IMR-90 (cell line): ENCODE measurements around the gene AKAP8L. TPM values are rescaled to one million over a fixed set of nuclear protein-coding genes. Genes with fewer than 3 reads are reported as not detected.

Experiments used
- ATAC-seq: fragments of 200-7000 bp; cut with Tn5 transposase; 2 replicates; pipeline ENCODE4 v1.9.1; 2020; ENCODE audit warnings: low read depth, mild to moderate bottlenecking, moderate library complexity
- BruUV-seq: library from RNA; stranded (reverse); fragments of 400-500 nt; replicated peaks from 2 replicates; lab custom pipeline; 2021; lab: Mats Ljungman, UMichigan
- CTCF ChIA-PET: fragments of 300-600 bp; formaldehyde crosslinking; extraction: SDS; loops from one replicate; lab custom pipeline; 2021; ENCODE audit warnings: antibody characterized with exemption; lab: Yijun Ruan, JAX
- POLR2A ChIA-PET: fragments of 300-600 bp; sonication (Branson Sonifier 250); formaldehyde crosslinking; loops from one replicate; lab custom pipeline; 2022; ENCODE audit warnings: antibody characterized with exemption; ENCODE audit not compliant: unreplicated experiment; lab: Charles Lee
- DNase-seq: peaks from one replicate; pipeline ENCODE4 v3.0.0; 2013
- H2AFZ ChIP-seq: replicated peaks from 2 replicates; pipeline ENCODE3; 2013; ENCODE audit warnings: low read length, mild to moderate bottlenecking; ENCODE audit not compliant: poor library complexity
- H2AK5ac ChIP-seq: 2 replicates; pipeline ENCODE4 v1.6.1; 2013; ENCODE audit warnings: low read depth, low read length, inconsistent platforms
- H2AK9ac ChIP-seq: replicated peaks from 2 replicates; pipeline ENCODE3; 2013; ENCODE audit warnings: mild to moderate bottlenecking, low read depth, low read length, moderate library complexity; ENCODE audit not compliant: poor library complexity
- H2BK120ac ChIP-seq: 2 replicates; pipeline ENCODE4 v1.6.1; 2013; ENCODE audit warnings: low read depth, low read length, inconsistent platforms
- H2BK15ac ChIP-seq: 3 replicates; pipeline ENCODE4 v1.6.1; 2013; ENCODE audit warnings: low read depth, low read length, inconsistent platforms
- H2BK20ac ChIP-seq: 2 replicates; pipeline ENCODE4 v1.6.1; 2013; ENCODE audit warnings: low read depth, mild to moderate bottlenecking, inconsistent platforms, low read length, moderate library complexity
- H2BK5ac ChIP-seq: 2 replicates; pipeline ENCODE4 v1.6.1; 2013; ENCODE audit warnings: mild to moderate bottlenecking, low read depth, low read length, inconsistent platforms; ENCODE audit not compliant: poor library complexity, severe bottlenecking
- H3K14ac ChIP-seq: replicated peaks from 2 replicates; pipeline ENCODE4 v1.6.1; 2013; ENCODE audit warnings: low read depth, low read length, inconsistent platforms
- H3K18ac ChIP-seq: 2 replicates; pipeline ENCODE4 v1.6.1; 2013; ENCODE audit warnings: low read depth, low read length, control low read depth
- H3K23ac ChIP-seq: 2 replicates; pipeline ENCODE4 v1.6.1; 2013; ENCODE audit warnings: low read depth, low read length, inconsistent platforms
- H3K27ac ChIP-seq: 2 replicates; pipeline ENCODE4 v1.5.1; 2013; ENCODE audit warnings: mild to moderate bottlenecking, control low read depth, low read length; ENCODE audit not compliant: insufficient read depth
- H3K27me3 ChIP-seq: 2 replicates; pipeline ENCODE4 v1.6.1; 2013; ENCODE audit warnings: low read length; ENCODE audit not compliant: control insufficient read depth, insufficient read depth
- H3K36me3 ChIP-seq: 2 replicates; pipeline ENCODE4 v1.6.1; 2013; ENCODE audit warnings: low read length, mixed read lengths; ENCODE audit not compliant: control insufficient read depth, insufficient read depth
- H3K4ac ChIP-seq: 2 replicates; pipeline ENCODE4 v1.6.1; 2013; ENCODE audit warnings: low read depth, low read length, inconsistent platforms
- H3K4me1 ChIP-seq: 2 replicates; pipeline ENCODE4 v1.6.1; 2013; ENCODE audit warnings: low read length, mixed read lengths; ENCODE audit not compliant: control insufficient read depth, insufficient read depth
- H3K4me2 ChIP-seq: 2 replicates; pipeline ENCODE4 v1.6.1; 2013; ENCODE audit warnings: low read depth, mild to moderate bottlenecking, control low read depth, low read length, moderate library complexity
- H3K4me3 ChIP-seq: 2 replicates; pipeline ENCODE4 v1.5.1; 2013; ENCODE audit warnings: low read depth, mild to moderate bottlenecking, control low read depth, low read length, moderate library complexity; ENCODE audit not compliant: insufficient read depth
- H3K56ac ChIP-seq: 2 replicates; pipeline ENCODE4 v1.6.1; 2013; ENCODE audit warnings: low read length, inconsistent platforms; ENCODE audit not compliant: insufficient read depth; ENCODE audit errors: extremely low read depth
- H3K79me1 ChIP-seq, 2 experiments: 2 replicates each; pipeline ENCODE4 v1.6.1; 2013; ENCODE audit warnings: low read length in 2 of 2, inconsistent platforms in 1 of 2, low read depth in 1 of 2
- H3K9ac ChIP-seq: 2 replicates; pipeline ENCODE4 v1.6.1; 2013; ENCODE audit warnings: low read depth, low read length, control low read depth
- H3K9me1 ChIP-seq: 2 replicates; pipeline ENCODE4 v1.6.1; 2013; ENCODE audit warnings: low read length, inconsistent platforms; ENCODE audit not compliant: insufficient read depth
- H3K9me3 ChIP-seq: 2 replicates; pipeline ENCODE4 v1.6.1; 2013; ENCODE audit warnings: low read length; ENCODE audit not compliant: control insufficient read depth, insufficient read depth
- H4K20me1 ChIP-seq: 2 replicates; pipeline ENCODE4 v1.6.1; 2013; ENCODE audit warnings: low read length, inconsistent platforms; ENCODE audit not compliant: insufficient read depth
- H4K5ac ChIP-seq: 2 replicates; pipeline ENCODE4 v1.6.1; 2013; ENCODE audit warnings: mild to moderate bottlenecking, low read depth, low read length, control low read depth
- H4K8ac ChIP-seq, 2 experiments: 2 replicates each; pipeline ENCODE4 v1.6.1; 2013; ENCODE audit warnings: low read depth in 2 of 2, low read length in 2 of 2, control low read depth in 1 of 2, inconsistent platforms in 1 of 2
- H4K91ac ChIP-seq: 2 replicates; pipeline ENCODE4 v1.6.1; 2013; ENCODE audit warnings: low read depth, low read length, inconsistent platforms; ENCODE audit not compliant: insufficient read depth
- CEBPB ChIP-seq: IDR thresholded peaks from 2 replicates; pipeline ENCODE4 v1.6.1; 2012; ENCODE audit warnings: low read depth, low read length, improper control_type of control experiment
- CHD1 ChIP-seq: IDR thresholded peaks from 2 replicates; pipeline ENCODE4 v1.6.1; 2012; ENCODE audit warnings: low read depth, low read length, improper control_type of control experiment
- FOS ChIP-seq: fragments of 150-350 bp; IDR thresholded peaks from 2 replicates; pipeline ENCODE4 v1.6.1; 2016; ENCODE audit warnings: low read depth, low read length
- MAZ ChIP-seq: IDR thresholded peaks from 2 replicates; pipeline ENCODE4 v1.6.1; 2012; ENCODE audit warnings: low read depth, mild to moderate bottlenecking, low read length, improper control_type of control experiment, moderate library complexity, borderline replicate concordance
- MXI1 ChIP-seq: IDR thresholded peaks from 2 replicates; pipeline ENCODE4 v1.6.1; 2012; ENCODE audit warnings: low read depth, mild to moderate bottlenecking, low read length, moderate library complexity, borderline replicate concordance
- NFE2L2 ChIP-seq: fragments of 150-350 bp; IDR thresholded peaks from 2 replicates; pipeline ENCODE4 v1.6.1; 2016; ENCODE audit warnings: low read depth, mild to moderate bottlenecking, low read length
- POLR2A ChIP-seq: IDR thresholded peaks from 2 replicates; pipeline ENCODE4 v1.6.1; 2012; ENCODE audit warnings: mild to moderate bottlenecking, low read depth, low read length
- RAD21 ChIP-seq: IDR thresholded peaks from 2 replicates; pipeline ENCODE4 v1.6.1; 2012; ENCODE audit warnings: low read length, improper control_type of control experiment
- RCOR1 ChIP-seq: IDR thresholded peaks from 2 replicates; pipeline ENCODE4 v1.6.1; 2012; ENCODE audit warnings: mild to moderate bottlenecking, low read length, improper control_type of control experiment; ENCODE audit not compliant: insufficient replicate concordance
- SMC3 ChIP-seq: fragments of 150-350 bp; IDR thresholded peaks from 2 replicates; pipeline ENCODE4 v1.6.1; 2016; ENCODE audit warnings: low read depth, mild to moderate bottlenecking, antibody characterized with exemption, low read length, moderate library complexity
- WGBS, 2 experiments: methylation state at CpG; one replicate each; pipeline versions ENCODE4 v1.1.5 to v1.1.7; 2013; ENCODE audit warnings: missing lambda C conversion rate in 2 of 2; ENCODE audit not compliant: insufficient read length in 1 of 2; ENCODE audit errors: extremely low coverage in 2 of 2; 5-methylcytosine and 5-hydroxymethylcytosine counted together
- dilution Hi-C: fragments of 300-500 bp; cut with HindIII; formaldehyde crosslinking; loops from one replicate; pipeline ENCODE4 v1.14.3; 2018; ENCODE audit warnings: low sequenced_read_pairs; ENCODE audit not compliant: unreplicated experiment
- in situ Hi-C: fragments of 300-500 bp; cut with MboI; formaldehyde crosslinking; loops from 3 replicates; pipeline ENCODE4 v1.14.3; 2019; ENCODE audit warnings: low sequenced_read_pairs, inconsistent platforms, mixed read lengths
- intact Hi-C: fragments of 100-400 bp; cut with micrococcal nuclease; formaldehyde crosslinking; loops from 2 replicates; pipeline ENCODE4 v1.10.0; 2022
- polyA plus RNA-seq, 3 experiments: library from polyadenylated mRNA; depleted of rRNA; stranded (reverse); fragments of >200 nt; gene quantifications; 2 replicates each; pipeline ENCODE4 v1.2.3, GENCODE V29; 2012; ENCODE audit warnings: low replicate concordance in 1 of 3
- total RNA-seq: library from RNA; depleted of rRNA; stranded (reverse); fragments of >200 nt; gene quantifications from 2 replicates; pipeline ENCODE4 v1.2.3, GENCODE V29; 2012
- TF ChIP-seq, protein P1 (sequence below): fragments of 150-350 bp; IDR thresholded peaks from 2 replicates; pipeline ENCODE4 v1.6.1; 2016; ENCODE audit warnings: low read depth, mild to moderate bottlenecking, low read length, moderate library complexity, borderline replicate concordance
- TF ChIP-seq, protein P2 (sequence below): fragments of 150-350 bp; IDR thresholded peaks from 2 replicates; pipeline ENCODE4 v1.6.1; 2017; ENCODE audit warnings: mild to moderate bottlenecking, antibody characterized with exemption, low read length, low read depth
- TF ChIP-seq, protein P3 (sequence below): conservative IDR thresholded peaks from 2 replicates; pipeline ENCODE4 v1.5.1; 2012; ENCODE audit warnings: mild to moderate bottlenecking, low read depth, low read length, improper control_type of control experiment

The AKAP8L gene
- total and polyA plus RNA-seq, 2 of the 4 experiments (the other 2 are of a cell fraction): 43.1 to 44.6 TPM

DNA sequence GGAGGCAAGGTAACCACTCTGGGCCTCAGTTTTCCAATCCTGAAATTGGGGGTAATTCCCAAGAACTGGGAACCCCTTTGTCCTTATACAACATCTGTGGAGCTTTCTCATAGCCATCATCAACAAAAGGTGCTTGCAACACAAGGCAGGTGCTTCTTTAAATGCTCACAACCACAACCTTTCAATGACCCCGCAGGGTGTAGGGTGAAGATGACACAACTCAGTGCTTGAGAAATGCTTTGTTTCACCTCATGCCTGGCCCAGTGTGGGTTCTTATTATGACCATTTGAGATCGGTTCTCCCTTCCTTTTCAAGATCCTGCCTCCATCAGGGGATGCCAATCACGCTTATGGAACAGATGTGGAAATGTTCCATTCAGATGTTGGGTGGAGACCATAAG is 22.5 kb upstream of the AKAP8L start (continued):
- TF ChIP-seq FOS (no peak), CEBPB (no peak), CHD1 (no peak)

DNA sequence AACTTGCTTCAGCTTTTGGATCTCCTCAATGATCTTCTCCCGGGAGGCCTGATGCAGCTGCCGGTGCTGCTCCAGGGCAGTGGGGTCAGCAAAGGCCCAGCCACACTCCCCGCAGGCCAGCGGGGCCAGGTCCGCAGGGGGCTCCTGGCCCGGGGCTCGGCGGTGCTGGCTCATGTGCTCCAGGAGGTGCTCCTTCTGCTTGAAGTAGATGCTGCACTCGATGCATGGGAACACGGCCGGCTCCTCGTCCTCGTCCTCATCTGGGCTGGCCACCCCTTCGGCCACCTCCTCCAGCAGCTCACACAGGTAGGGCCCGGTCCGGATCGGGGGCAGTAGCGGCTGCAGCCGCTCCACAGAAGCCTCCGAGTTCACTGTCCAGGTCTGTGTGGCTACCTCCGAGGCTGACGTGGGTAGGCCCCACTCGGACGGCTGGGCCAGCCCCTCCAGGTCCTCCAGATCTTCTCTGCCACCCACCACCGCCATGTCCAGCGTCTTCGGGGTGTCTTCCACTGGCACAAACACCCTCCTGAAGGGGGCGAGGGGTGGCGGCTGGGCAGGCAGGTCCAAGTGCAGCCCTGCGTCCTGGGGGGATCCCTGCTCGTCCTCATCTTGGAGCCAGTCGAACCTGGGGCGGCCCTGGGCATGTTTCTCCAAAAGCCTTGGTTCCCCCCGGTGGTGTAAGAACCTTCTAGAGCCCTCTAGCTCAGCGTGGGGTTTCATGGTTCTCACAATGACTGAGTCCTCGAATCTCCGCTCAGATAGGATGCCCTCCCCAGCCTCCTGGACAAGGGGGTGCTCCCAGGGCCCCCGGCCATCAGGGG is 21.2 kb upstream of the AKAP8L start:
- no peaks in the 10 kb centered on the region for H4K20me1 ChIP-seq
- no peaks in the 10 kb centered on the region for H3K9me3 ChIP-seq
- dilution Hi-C loops (no loop called here), in situ Hi-C loops (loop anchor here (25.0 kb wide), 1 partner anchor 878 kb away; the partner anchor contains the start of gene NDUFB7), intact Hi-C loops (loop anchor here (5.0 kb wide), 1 partner anchor 348 kb away; no protein-coding TSS in a partner anchor)
- no peak overlapping the region for H3K23ac ChIP-seq
- H2BK20ac ChIP-seq: no peak overlapping the region
- H2BK120ac ChIP-seq: no peak overlapping the region
- H3K36me3 ChIP-seq: no peaks in the 10 kb centered on the region
- no peak overlapping the region for H4K91ac ChIP-seq
- H2BK15ac ChIP-seq: no peak overlapping the region
- no peak overlapping the region for H3K27ac ChIP-seq
- WGBS, 2 experiments: 91% methylated on average over 17 of the region's 38 CpGs; no CpG with 5 or more reads in 1 of the 2 experiments
- peaks cover 13% of the 10 kb centered on the region for H3K4me1 ChIP-seq
- no peak overlapping the region for H3K18ac ChIP-seq
- no TSS peak for BruUV-seq
- no peak overlapping the region for H3K9ac ChIP-seq
- H3K4me2 ChIP-seq: no peak overlapping the region
- H2AFZ ChIP-seq: no peak overlapping the region
- H3K4me3 ChIP-seq: no peak overlapping the region
- H4K5ac ChIP-seq: no peak overlapping the region
- no peak overlapping the region for H2AK9ac ChIP-seq
- H3K9me1 ChIP-seq: no peaks in the 10 kb centered on the region
- POLR2A ChIA-PET: no interaction called here
- no peak overlapping the region for H2AK5ac ChIP-seq
- H3K56ac ChIP-seq: no peak overlapping the region
- DNase-seq: no peak
- no peaks in the 10 kb centered on the region; a peak in 1 of 4 replicates for H3K79me1 ChIP-seq
- H3K27me3 ChIP-seq: no peaks in the 10 kb centered on the region
- H3K14ac ChIP-seq: no peak overlapping the region
- no peak for ATAC-seq
- H2BK5ac ChIP-seq: no peak overlapping the region
- no peak overlapping the region for H4K8ac ChIP-seq
- no peak overlapping the region for H3K4ac ChIP-seq
- CTCF ChIA-PET: interaction anchor here (0.7 kb wide), 1 partner anchor 314 kb away, joined by 3 read pairs; a partner anchor contains a TSS
- TF ChIP-seq RAD21 (no peak), MXI1 (no peak), SMC3 (no peak), POLR2A (no peak), RCOR1 (no peak), MAZ (no peak), NFE2L2 (no peak)
- TF ChIP-seq, protein P1, sequence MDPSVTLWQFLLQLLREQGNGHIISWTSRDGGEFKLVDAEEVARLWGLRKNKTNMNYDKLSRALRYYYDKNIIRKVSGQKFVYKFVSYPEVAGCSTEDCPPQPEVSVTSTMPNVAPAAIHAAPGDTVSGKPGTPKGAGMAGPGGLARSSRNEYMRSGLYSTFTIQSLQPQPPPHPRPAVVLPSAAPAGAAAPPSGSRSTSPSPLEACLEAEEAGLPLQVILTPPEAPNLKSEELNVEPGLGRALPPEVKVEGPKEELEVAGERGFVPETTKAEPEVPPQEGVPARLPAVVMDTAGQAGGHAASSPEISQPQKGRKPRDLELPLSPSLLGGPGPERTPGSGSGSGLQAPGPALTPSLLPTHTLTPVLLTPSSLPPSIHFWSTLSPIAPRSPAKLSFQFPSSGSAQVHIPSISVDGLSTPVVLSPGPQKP: no peak
- TF ChIP-seq, protein P2, sequence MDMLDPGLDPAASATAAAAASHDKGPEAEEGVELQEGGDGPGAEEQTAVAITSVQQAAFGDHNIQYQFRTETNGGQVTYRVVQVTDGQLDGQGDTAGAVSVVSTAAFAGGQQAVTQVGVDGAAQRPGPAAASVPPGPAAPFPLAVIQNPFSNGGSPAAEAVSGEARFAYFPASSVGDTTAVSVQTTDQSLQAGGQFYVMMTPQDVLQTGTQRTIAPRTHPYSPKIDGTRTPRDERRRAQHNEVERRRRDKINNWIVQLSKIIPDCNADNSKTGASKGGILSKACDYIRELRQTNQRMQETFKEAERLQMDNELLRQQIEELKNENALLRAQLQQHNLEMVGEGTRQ: no peak
- TF ChIP-seq, protein P3, sequence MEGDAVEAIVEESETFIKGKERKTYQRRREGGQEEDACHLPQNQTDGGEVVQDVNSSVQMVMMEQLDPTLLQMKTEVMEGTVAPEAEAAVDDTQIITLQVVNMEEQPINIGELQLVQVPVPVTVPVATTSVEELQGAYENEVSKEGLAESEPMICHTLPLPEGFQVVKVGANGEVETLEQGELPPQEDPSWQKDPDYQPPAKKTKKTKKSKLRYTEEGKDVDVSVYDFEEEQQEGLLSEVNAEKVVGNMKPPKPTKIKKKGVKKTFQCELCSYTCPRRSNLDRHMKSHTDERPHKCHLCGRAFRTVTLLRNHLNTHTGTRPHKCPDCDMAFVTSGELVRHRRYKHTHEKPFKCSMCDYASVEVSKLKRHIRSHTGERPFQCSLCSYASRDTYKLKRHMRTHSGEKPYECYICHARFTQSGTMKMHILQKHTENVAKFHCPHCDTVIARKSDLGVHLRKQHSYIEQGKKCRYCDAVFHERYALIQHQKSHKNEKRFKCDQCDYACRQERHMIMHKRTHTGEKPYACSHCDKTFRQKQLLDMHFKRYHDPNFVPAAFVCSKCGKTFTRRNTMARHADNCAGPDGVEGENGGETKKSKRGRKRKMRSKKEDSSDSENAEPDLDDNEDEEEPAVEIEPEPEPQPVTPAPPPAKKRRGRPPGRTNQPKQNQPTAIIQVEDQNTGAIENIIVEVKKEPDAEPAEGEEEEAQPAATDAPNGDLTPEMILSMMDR: no peak
